ENCODE measurements around the gene EFNA2. TPM values are rescaled to one million over a fixed set of nuclear protein-coding genes. Genes with fewer than 3 reads are reported as not detected.

The EFNA2 gene
- total and polyA plus RNA-seq, 2 of the 4 experiments (the other 2 are of a cell fraction): not detected

DNA sequence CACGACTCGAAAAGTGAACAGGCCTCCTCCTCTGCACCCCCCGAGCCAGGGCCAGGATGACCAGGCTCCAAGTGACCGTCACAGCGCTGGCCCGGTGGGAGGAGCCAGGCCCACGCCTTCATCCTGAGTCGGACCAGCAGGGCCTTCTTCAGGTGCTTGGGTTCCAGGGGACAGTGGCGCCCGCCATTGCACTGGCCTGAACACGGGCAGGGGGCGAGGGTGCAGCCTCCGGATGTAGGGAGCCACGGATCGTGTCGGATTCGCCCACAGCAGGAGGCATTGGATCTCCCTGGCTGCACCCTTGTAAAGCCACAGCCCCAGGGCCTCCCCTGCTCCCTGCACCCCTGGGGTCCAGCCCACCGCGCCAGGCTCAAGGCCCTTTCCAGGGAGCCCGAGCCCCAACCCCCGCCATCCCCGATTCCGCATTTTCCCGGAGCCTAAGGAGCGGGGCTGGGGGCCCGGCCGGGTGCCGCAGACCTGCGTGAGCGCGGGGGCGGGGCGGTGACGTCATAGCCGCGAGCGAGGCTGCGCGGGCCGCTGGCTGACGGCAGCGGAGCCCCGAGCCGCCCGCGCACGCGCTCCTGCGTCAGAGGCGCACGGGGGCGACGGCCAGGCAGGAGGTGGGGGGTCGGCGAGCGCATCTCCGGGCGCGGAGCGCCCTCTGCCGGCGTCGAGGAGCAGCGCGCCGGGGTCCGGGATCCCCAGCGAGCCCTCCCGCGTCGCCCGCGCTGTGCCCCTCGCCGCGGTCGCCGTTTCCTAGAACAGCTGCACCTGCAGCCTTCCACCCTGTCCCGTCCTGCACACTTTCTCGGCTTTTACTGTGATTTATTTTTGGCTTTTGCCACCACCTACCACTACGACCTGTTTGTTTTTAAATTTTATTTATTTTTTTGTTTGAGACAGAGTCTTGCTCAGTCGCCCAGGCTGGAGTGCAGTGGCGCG, 45.6 kb upstream of the EFNA2 start (continued):
- TF ChIP-seq, protein P1, sequence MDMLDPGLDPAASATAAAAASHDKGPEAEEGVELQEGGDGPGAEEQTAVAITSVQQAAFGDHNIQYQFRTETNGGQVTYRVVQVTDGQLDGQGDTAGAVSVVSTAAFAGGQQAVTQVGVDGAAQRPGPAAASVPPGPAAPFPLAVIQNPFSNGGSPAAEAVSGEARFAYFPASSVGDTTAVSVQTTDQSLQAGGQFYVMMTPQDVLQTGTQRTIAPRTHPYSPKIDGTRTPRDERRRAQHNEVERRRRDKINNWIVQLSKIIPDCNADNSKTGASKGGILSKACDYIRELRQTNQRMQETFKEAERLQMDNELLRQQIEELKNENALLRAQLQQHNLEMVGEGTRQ (IDR thresholded peaks at IDR 0.05; ENCODE audit: low read depth, low read length): peak; percentile 48; the same call in 1 of the 2 replicates
- TF ChIP-seq MAFK (IDR thresholded peaks at IDR 0.05; ENCODE audit: low read depth, low read length): no peak

DNA sequence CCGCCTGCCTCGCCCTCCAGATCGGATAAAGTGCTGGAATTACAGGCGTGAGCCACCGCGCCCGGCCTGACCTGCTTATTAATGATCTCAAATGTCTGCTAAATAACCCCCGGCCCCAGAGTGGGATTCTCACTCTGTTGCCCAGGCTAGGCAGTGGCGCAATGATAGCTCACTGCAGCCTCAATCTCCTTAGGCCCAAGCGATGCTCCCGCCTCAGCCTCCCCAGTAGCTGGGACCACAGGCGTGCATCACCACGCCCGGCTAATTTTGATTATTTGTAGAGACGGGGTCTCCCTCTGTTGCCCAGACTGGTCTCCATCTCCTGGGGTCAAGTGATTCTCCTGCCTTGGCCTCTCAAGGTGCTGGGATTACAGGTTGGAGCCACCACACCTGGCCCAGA, 44.7 kb upstream of the EFNA2 start:
- H4K20me1 ChIP-seq (ENCODE audit: insufficient read depth, low read length): peaks cover 15% of the 10 kb centered on the region
- no peak for ATAC-seq (ENCODE audit: low read depth)
- no peak overlapping the region for H4K91ac ChIP-seq (ENCODE audit: insufficient read depth, low read depth, low read length)
- H4K8ac ChIP-seq (ENCODE audit: low read depth in 2 of 2, low read length in 2 of 2): peak overlapping the region; percentile 22 to 84; a peak in 2 of 4 replicates
- peaks cover 8 to 45% of the 10 kb centered on the region in 2 experiments; a peak in 2 of 4 replicates for H3K79me1 ChIP-seq (ENCODE audit: low read depth in 1 of 2, low read length in 2 of 2)
- peak overlapping the region; percentile 68 for H2AK9ac ChIP-seq (replicated peaks; ENCODE audit: low read depth, low read length, poor library complexity)
- in situ Hi-C loops (cut with MboI; ENCODE audit: low sequenced_read_pairs): no loop called here
- no peak overlapping the region; the same call in 1 of the 2 replicates for H3K4me2 ChIP-seq (ENCODE audit: low read depth, low read length)
- H2BK5ac ChIP-seq (ENCODE audit: low read depth, low read length, poor library complexity, severe bottlenecking): no peak overlapping the region
- no peaks in the 10 kb centered on the region for H3K9me1 ChIP-seq (ENCODE audit: insufficient read depth, low read length)
- no peak overlapping the region for H3K9ac ChIP-seq (ENCODE audit: low read depth, low read length)
- H3K9me3 ChIP-seq (ENCODE audit: control insufficient read depth, insufficient read depth, low read length): no peaks in the 10 kb centered on the region
- no peak overlapping the region for H4K5ac ChIP-seq (ENCODE audit: low read depth, low read length)
- no peak overlapping the region for H3K14ac ChIP-seq (replicated peaks; ENCODE audit: low read depth, low read length)
- 0 out of 2 replicates have a peak overlapping the region, but pooled peaks have one; percentile 33 for H2AK5ac ChIP-seq (ENCODE audit: low read depth, low read length)
- no peak overlapping the region for H3K18ac ChIP-seq (ENCODE audit: low read depth, low read length)
- BruUV-seq (replicated peaks): no TSS peak
- H3K56ac ChIP-seq (ENCODE audit: extremely low read depth, insufficient read depth, low read length): no peak overlapping the region
- dilution Hi-C loops (cut with HindIII; ENCODE audit: low sequenced_read_pairs, unreplicated experiment): no loop called here
- POLR2A ChIA-PET (ENCODE audit: unreplicated experiment): interaction anchor here (0.7 to 1.0 kb wide), 3 partner anchors 28 to 213 kb away, joined by 3 to 17 read pairs (median 6); no protein-coding TSS in a partner anchor
- no peak overlapping the region for H2BK120ac ChIP-seq (ENCODE audit: low read depth, low read length)
- intact Hi-C loops (cut with micrococcal nuclease): loop anchor here (2.0 kb wide), 2 partner anchors 232 to 314 kb away; partner anchors contain the start of gene ARID3A
- no peak overlapping the region for H3K27ac ChIP-seq (ENCODE audit: insufficient read depth, low read length)
- no peak overlapping the region for H3K4ac ChIP-seq (ENCODE audit: low read depth, low read length)
- no peaks in the 10 kb centered on the region; the same call in 1 of the 2 replicates for H3K36me3 ChIP-seq (ENCODE audit: control insufficient read depth, insufficient read depth, low read length)
- no peak for DNase-seq
- H2AFZ ChIP-seq (replicated peaks; ENCODE audit: low read length, poor library complexity): peak overlapping the region; percentile 95
- 64% methylated on average over 13 of the region's 15 CpGs; no CpG with 5 or more reads in 1 of the 2 experiments for WGBS, 2 experiments (ENCODE audit: extremely low coverage in 2 of 2, insufficient read length in 1 of 2)
- H3K27me3 ChIP-seq (ENCODE audit: control insufficient read depth, insufficient read depth, low read length): no peaks in the 10 kb centered on the region
- H2BK20ac ChIP-seq (ENCODE audit: low read depth, low read length): no peak overlapping the region
- CTCF ChIA-PET: interaction anchor here (0.8 kb wide), 1 partner anchor 26 kb away, joined by 3 read pairs; no protein-coding TSS in a partner anchor
- H3K4me3 ChIP-seq (ENCODE audit: insufficient read depth, low read depth, low read length): no peak overlapping the region
- H3K23ac ChIP-seq (ENCODE audit: low read depth, low read length): 0 out of 2 replicates have a peak overlapping the region, but pooled peaks have one; percentile 5
- peak; percentile 37; the same call in 1 of the 2 replicates for TF ChIP-seq CEBPB (IDR thresholded peaks at IDR 0.05; ENCODE audit: low read depth, low read length)
- TF ChIP-seq, protein P2, sequence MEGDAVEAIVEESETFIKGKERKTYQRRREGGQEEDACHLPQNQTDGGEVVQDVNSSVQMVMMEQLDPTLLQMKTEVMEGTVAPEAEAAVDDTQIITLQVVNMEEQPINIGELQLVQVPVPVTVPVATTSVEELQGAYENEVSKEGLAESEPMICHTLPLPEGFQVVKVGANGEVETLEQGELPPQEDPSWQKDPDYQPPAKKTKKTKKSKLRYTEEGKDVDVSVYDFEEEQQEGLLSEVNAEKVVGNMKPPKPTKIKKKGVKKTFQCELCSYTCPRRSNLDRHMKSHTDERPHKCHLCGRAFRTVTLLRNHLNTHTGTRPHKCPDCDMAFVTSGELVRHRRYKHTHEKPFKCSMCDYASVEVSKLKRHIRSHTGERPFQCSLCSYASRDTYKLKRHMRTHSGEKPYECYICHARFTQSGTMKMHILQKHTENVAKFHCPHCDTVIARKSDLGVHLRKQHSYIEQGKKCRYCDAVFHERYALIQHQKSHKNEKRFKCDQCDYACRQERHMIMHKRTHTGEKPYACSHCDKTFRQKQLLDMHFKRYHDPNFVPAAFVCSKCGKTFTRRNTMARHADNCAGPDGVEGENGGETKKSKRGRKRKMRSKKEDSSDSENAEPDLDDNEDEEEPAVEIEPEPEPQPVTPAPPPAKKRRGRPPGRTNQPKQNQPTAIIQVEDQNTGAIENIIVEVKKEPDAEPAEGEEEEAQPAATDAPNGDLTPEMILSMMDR (conservative IDR thresholded peaks at IDR 0.05; ENCODE audit: low read depth, low read length): no peak
- H3K4me1 ChIP-seq (ENCODE audit: control insufficient read depth, insufficient read depth, low read length): peaks cover 31% of the 10 kb centered on the region
- no peak overlapping the region for H2BK15ac ChIP-seq (ENCODE audit: low read depth, low read length)

Data from IMR-90 (cell line).